Measurements from ENCODE around the gene PIK3AP1.

Gene PIK3AP1

GRCh38 chr10:96639899-96640298 lies 80.4 kb downstream of the PIK3AP1 start:
- peak; percentile 41 for DNase-seq

- no peak for DNase-seq
Measured at GRCh38 chr10:96638696-96639095, 81.6 kb downstream of the PIK3AP1 start.

- no peak for DNase-seq
Measured at GRCh38 chr10:96638120-96638519, 82.2 kb downstream of the PIK3AP1 start.

GRCh38 chr10:96637709-96638108 lies 82.6 kb downstream of the PIK3AP1 start:
- DNase-seq: no peak

- DNase-seq: no peak
Measured at GRCh38 chr10:96636551-96636950, 83.8 kb downstream of the PIK3AP1 start.

GRCh38 chr10:96632974-96633710 lies 87.2 kb downstream of the PIK3AP1 start:
- DNase-seq: no peak

- no peak for DNase-seq
Measured at GRCh38 chr10:96627292-96627691, 93.0 kb downstream of the PIK3AP1 start.

- DNase-seq: no peak
Measured at GRCh38 chr10:96626795-96627194, 93.5 kb downstream of the PIK3AP1 start.

GRCh38 chr10:96625173-96625572 lies 95.1 kb downstream of the PIK3AP1 start:
- no peak for DNase-seq

GRCh38 chr10:96622013-96622787 lies 98.1 kb downstream of the PIK3AP1 start:
- no peak for DNase-seq

- DNase-seq: peak; percentile 3
Measured at GRCh38 chr10:96619796-96620773, 100.2 kb downstream of the PIK3AP1 start.

GRCh38 chr10:96619120-96619519 lies 101.2 kb downstream of the PIK3AP1 start:
- DNase-seq: no peak

GRCh38 chr10:96618653-96619052 lies 101.7 kb downstream of the PIK3AP1 start:
- DNase-seq: peak; percentile 29

GRCh38 chr10:96616961-96617360 lies 103.4 kb downstream of the PIK3AP1 start:
- DNase-seq: no peak

- DNase-seq: no peak
Measured at GRCh38 chr10:96614515-96614914, 105.8 kb downstream of the PIK3AP1 start.

- DNase-seq: no peak
Measured at GRCh38 chr10:96613576-96613975, 106.7 kb downstream of the PIK3AP1 start.

GRCh38 chr10:96612055-96612830 lies 108.1 kb downstream of the PIK3AP1 start:
- no peak for DNase-seq

- no peak for DNase-seq
Measured at GRCh38 chr10:96610817-96611216, 109.5 kb downstream of the PIK3AP1 start.

- no peak for DNase-seq
Measured at GRCh38 chr10:96609510-96609909, 110.8 kb downstream of the PIK3AP1 start.

GRCh38 chr10:96608805-96609204 lies 111.5 kb downstream of the PIK3AP1 start:
- no peak for DNase-seq

- no peak for DNase-seq
Measured at GRCh38 chr10:96608262-96608661, 112.1 kb downstream of the PIK3AP1 start.

GRCh38 chr10:96606946-96607345 lies 113.4 kb downstream of the PIK3AP1 start:
- DNase-seq: no peak
